ENCODE data around the gene ZNF670.
"Not testable (repeated sequence)": the region's sequence is repeated elsewhere in the genome, so short reads cannot be mapped to it uniquely, and the experiment has no call there.

Gene ZNF670

GRCh38 chr1:247078258-247079140 is at the start of gene ZNF670:
ZNF670 (minus strand) TSS chr1:247078811; CDS start chr1:247078596, 215 bp downstream.
- peak; percentile 88 to 91 for DNase-seq

- peak; percentile 19 to 54 for DNase-seq
Measured at GRCh38 chr1:247127519-247128282, 49.1 kb upstream of the ZNF670 start.

GRCh38 chr1:247126601-247127000 is 48.0 kb upstream of the ZNF670 start:
- not testable (repeated sequence) for DNase-seq

GRCh38 chr1:247126166-247126565 is 47.6 kb upstream of the ZNF670 start:
- not testable (repeated sequence) for DNase-seq

- no peak for DNase-seq
Measured at GRCh38 chr1:247121382-247121781, 42.8 kb upstream of the ZNF670 start.

- DNase-seq, result not testable (repeated sequence)
Measured at GRCh38 chr1:247120408-247120668, 41.7 kb upstream of the ZNF670 start.

GRCh38 chr1:247119600-247120407 is 41.2 kb upstream of the ZNF670 start:
- no peak for DNase-seq

GRCh38 chr1:247118946-247119446 is 40.4 kb upstream of the ZNF670 start:
- DNase-seq, result no peak

GRCh38 chr1:247115545-247115944 is 36.9 kb upstream of the ZNF670 start:
- no peak for DNase-seq

GRCh38 chr1:247115141-247115510 is 36.5 kb upstream of the ZNF670 start:
- no peak for DNase-seq

- no peak for DNase-seq
Measured at GRCh38 chr1:247114351-247115140, 35.9 kb upstream of the ZNF670 start.

- DNase-seq, result no peak
Measured at GRCh38 chr1:247113733-247114271, 35.2 kb upstream of the ZNF670 start.

GRCh38 chr1:247113094-247113497 is 34.5 kb upstream of the ZNF670 start:
- no peak for DNase-seq

- DNase-seq, result no peak
Measured at GRCh38 chr1:247112479-247112781, 33.8 kb upstream of the ZNF670 start.

GRCh38 chr1:247111700-247112478 is 33.3 kb upstream of the ZNF670 start:
- no peak for DNase-seq

- no peak for DNase-seq
Measured at GRCh38 chr1:247111259-247111699, 32.7 kb upstream of the ZNF670 start.

GRCh38 chr1:247110627-247111258 is 32.1 kb upstream of the ZNF670 start:
- no peak for DNase-seq

GRCh38 chr1:247107694-247108093 is 29.1 kb upstream of the ZNF670 start:
- DNase-seq, result no peak

- no peak for DNase-seq
Measured at GRCh38 chr1:247105966-247106365, 27.4 kb upstream of the ZNF670 start.

- DNase-seq, result no peak
Measured at GRCh38 chr1:247104965-247105364, 26.4 kb upstream of the ZNF670 start.
